ENCODE data around the gene CXCR1. TPM values are rescaled to one million over a fixed set of nuclear protein-coding genes. Genes with fewer than 3 reads are reported as not detected.
"Not testable (repeated sequence)": the region's sequence is repeated elsewhere in the genome, so short reads cannot be mapped to it uniquely, and the experiment has no call there.

The CXCR1 gene
- total and polyA plus RNA-seq, 2 of the 4 experiments (the other 2 are of a cell fraction): not detected

- Histone ChIP-seq H3K4me1 (ENCODE audit: control insufficient read depth, insufficient read depth, low read length) (no peaks in the 10 kb centered on the region), H3K4me2 (ENCODE audit: low read depth, low read length) (no peak overlapping the region), H3K9me1 (ENCODE audit: insufficient read depth, low read length) (no peaks in the 10 kb centered on the region), H3K23ac (ENCODE audit: low read depth, low read length) (no peak overlapping the region), H2AK5ac (ENCODE audit: low read depth, low read length) (no peak overlapping the region), H2BK5ac (ENCODE audit: low read depth, low read length, poor library complexity, severe bottlenecking) (no peak overlapping the region), H3K18ac (ENCODE audit: low read depth, low read length) (no peak overlapping the region), H3K4ac (ENCODE audit: low read depth, low read length) (no peak overlapping the region), H3K36me3 (ENCODE audit: control insufficient read depth, insufficient read depth, low read length) (no peaks in the 10 kb centered on the region), H4K5ac (ENCODE audit: low read depth, low read length) (no peak overlapping the region), H3K27me3 (ENCODE audit: control insufficient read depth, insufficient read depth, low read length) (peaks cover 43% of the 10 kb centered on the region), H3K4me3 (ENCODE audit: insufficient read depth, low read depth, low read length) (no peak overlapping the region), H4K91ac (ENCODE audit: insufficient read depth, low read depth, low read length) (no peak overlapping the region), H3K56ac (ENCODE audit: extremely low read depth, insufficient read depth, low read length) (no peak overlapping the region), H2BK120ac (ENCODE audit: low read depth, low read length) (no peak overlapping the region), H2BK20ac (ENCODE audit: low read depth, low read length) (no peak overlapping the region), H2AFZ (replicated peaks; ENCODE audit: low read length, poor library complexity) (no peak overlapping the region), H4K8ac (ENCODE audit: low read depth in 2 of 2, low read length in 2 of 2) (no peak overlapping the region), H2AK9ac (replicated peaks; ENCODE audit: low read depth, low read length, poor library complexity) (no peak overlapping the region), H3K27ac (ENCODE audit: insufficient read depth, low read length) (no peak overlapping the region), H3K9me3 (ENCODE audit: control insufficient read depth, insufficient read depth, low read length) (peaks cover 5% of the 10 kb centered on the region), H3K9ac (ENCODE audit: low read depth, low read length) (no peak overlapping the region), H2BK15ac (ENCODE audit: low read depth, low read length) (no peak overlapping the region), H3K79me1 (ENCODE audit: low read depth in 1 of 2, low read length in 2 of 2) (no peaks in the 10 kb centered on the region), H4K20me1 (ENCODE audit: insufficient read depth, low read length) (no peaks in the 10 kb centered on the region), H3K14ac (replicated peaks; ENCODE audit: low read depth, low read length) (no peak overlapping the region)
- DNase-seq: peak; percentile 19
- CTCF ChIA-PET: no interaction called here
- BruUV-seq (replicated peaks): no TSS peak
- intact Hi-C loops (cut with micrococcal nuclease): no loop called here
- in situ Hi-C loops (cut with MboI; ENCODE audit: low sequenced_read_pairs): no loop called here
- WGBS, 2 experiments (ENCODE audit: extremely low coverage in 2 of 2, insufficient read length in 1 of 2): no CpG with 5 or more reads among the region's 4 CpGs
- dilution Hi-C loops (cut with HindIII; ENCODE audit: low sequenced_read_pairs, unreplicated experiment): no loop called here
- ATAC-seq (ENCODE audit: low read depth): 0 out of 2 replicates have a peak, but pooled peaks have one; percentile 27
- POLR2A ChIA-PET (ENCODE audit: unreplicated experiment): no interaction called here
- TF ChIP-seq MAZ (IDR thresholded peaks at IDR 0.05; ENCODE audit: borderline replicate concordance, low read depth, low read length): no peak
- no peak for TF ChIP-seq RCOR1 (IDR thresholded peaks at IDR 0.05; ENCODE audit: insufficient replicate concordance, low read length)
- TF ChIP-seq FOS (IDR thresholded peaks at IDR 0.05; ENCODE audit: low read depth, low read length): no peak
These were observed 42.8 kb downstream of the CXCR1 start for GRCh38 chr2:218123986-218124385.

- not testable (repeated sequence) for ATAC-seq (ENCODE audit: low read depth)
These were observed 44.5 kb downstream of the CXCR1 start for GRCh38 chr2:218122286-218122685.

More at GRCh38 chr2:218122286-218122685, 44.5 kb downstream of the CXCR1 start:
- H2BK5ac ChIP-seq (ENCODE audit: low read depth, low read length, poor library complexity, severe bottlenecking); H3K9ac ChIP-seq (ENCODE audit: low read depth, low read length); H3K27ac ChIP-seq (ENCODE audit: insufficient read depth, low read length); H2BK20ac ChIP-seq (ENCODE audit: low read depth, low read length); BruUV-seq (replicated peaks); H3K79me1 ChIP-seq (ENCODE audit: low read depth in 1 of 2, low read length in 2 of 2); H3K4me3 ChIP-seq (ENCODE audit: insufficient read depth, low read depth, low read length); H3K9me1 ChIP-seq (ENCODE audit: insufficient read depth, low read length); intact Hi-C loops (cut with micrococcal nuclease); H3K4ac ChIP-seq (ENCODE audit: low read depth, low read length); H3K9me3 ChIP-seq (ENCODE audit: control insufficient read depth, insufficient read depth, low read length); in situ Hi-C loops (cut with MboI; ENCODE audit: low sequenced_read_pairs); H4K91ac ChIP-seq (ENCODE audit: insufficient read depth, low read depth, low read length); H3K56ac ChIP-seq (ENCODE audit: extremely low read depth, insufficient read depth, low read length); H3K36me3 ChIP-seq (ENCODE audit: control insufficient read depth, insufficient read depth, low read length); CTCF ChIA-PET; H3K4me2 ChIP-seq (ENCODE audit: low read depth, low read length); DNase-seq; H2BK120ac ChIP-seq (ENCODE audit: low read depth, low read length); H4K8ac ChIP-seq (ENCODE audit: low read depth in 2 of 2, low read length in 2 of 2); H3K23ac ChIP-seq (ENCODE audit: low read depth, low read length); H2AK5ac ChIP-seq (ENCODE audit: low read depth, low read length); H2AK9ac ChIP-seq (replicated peaks; ENCODE audit: low read depth, low read length, poor library complexity); H4K5ac ChIP-seq (ENCODE audit: low read depth, low read length); dilution Hi-C loops (cut with HindIII; ENCODE audit: low sequenced_read_pairs, unreplicated experiment); H2BK15ac ChIP-seq (ENCODE audit: low read depth, low read length); POLR2A ChIA-PET (ENCODE audit: unreplicated experiment); H3K4me1 ChIP-seq (ENCODE audit: control insufficient read depth, insufficient read depth, low read length); H3K18ac ChIP-seq (ENCODE audit: low read depth, low read length); H4K20me1 ChIP-seq (ENCODE audit: insufficient read depth, low read length); H3K14ac ChIP-seq (replicated peaks; ENCODE audit: low read depth, low read length); H2AFZ ChIP-seq (replicated peaks; ENCODE audit: low read length, poor library complexity): not testable (repeated sequence)
- peaks cover 27% of the 10 kb centered on the region for H3K27me3 ChIP-seq (ENCODE audit: control insufficient read depth, insufficient read depth, low read length)

All from IMR-90 (cell line).